Peyer's patch (tissue), 4 donors: ENCODE data around the gene KCTD18.

Experiments used
- POLR2A ChIP-seq, 2 donors: fragments of 450-650 bp; IDR thresholded peaks; one replicate each; pipeline ENCODE4 v1.5.1; 2017; ENCODE audit warnings: antibody characterized with exemption in 2 of 2, mild to moderate bottlenecking in 2 of 2, moderate library complexity in 2 of 2
- TF ChIP-seq, protein P1 (sequence below), 6 experiments: fragments of 450-650 bp in 4 of 6; fragments of 200-600 bp in 2 of 6; sonication (generic) in 1 of 6; IDR thresholded peaks; one replicate each; pipeline ENCODE4 v1.5.1; 2017 to 2019; ENCODE audit warnings: antibody characterized with exemption in 6 of 6, mild to moderate bottlenecking in 3 of 6, moderate library complexity in 1 of 6

DNA sequence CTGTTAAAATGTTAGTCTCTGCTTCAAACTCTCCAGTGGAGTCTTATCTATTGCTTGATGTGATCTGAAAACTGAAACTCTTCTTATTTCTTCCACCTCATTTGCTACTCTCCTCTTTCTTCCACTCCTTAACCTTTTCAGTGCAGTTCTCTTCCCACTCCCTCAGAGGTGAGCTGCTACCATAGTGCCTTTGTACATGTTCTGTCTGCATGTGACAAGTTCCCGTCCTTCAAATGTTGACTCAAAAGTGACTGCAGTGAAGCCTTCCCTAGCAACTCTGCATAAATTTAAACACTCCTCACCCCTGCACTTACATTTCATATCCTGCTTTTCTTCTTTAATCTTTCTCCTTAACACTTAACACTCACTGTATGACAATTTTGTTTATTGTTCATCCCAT lies 28.3 kb upstream of the KCTD18 start:
- TF ChIP-seq, protein P1, sequence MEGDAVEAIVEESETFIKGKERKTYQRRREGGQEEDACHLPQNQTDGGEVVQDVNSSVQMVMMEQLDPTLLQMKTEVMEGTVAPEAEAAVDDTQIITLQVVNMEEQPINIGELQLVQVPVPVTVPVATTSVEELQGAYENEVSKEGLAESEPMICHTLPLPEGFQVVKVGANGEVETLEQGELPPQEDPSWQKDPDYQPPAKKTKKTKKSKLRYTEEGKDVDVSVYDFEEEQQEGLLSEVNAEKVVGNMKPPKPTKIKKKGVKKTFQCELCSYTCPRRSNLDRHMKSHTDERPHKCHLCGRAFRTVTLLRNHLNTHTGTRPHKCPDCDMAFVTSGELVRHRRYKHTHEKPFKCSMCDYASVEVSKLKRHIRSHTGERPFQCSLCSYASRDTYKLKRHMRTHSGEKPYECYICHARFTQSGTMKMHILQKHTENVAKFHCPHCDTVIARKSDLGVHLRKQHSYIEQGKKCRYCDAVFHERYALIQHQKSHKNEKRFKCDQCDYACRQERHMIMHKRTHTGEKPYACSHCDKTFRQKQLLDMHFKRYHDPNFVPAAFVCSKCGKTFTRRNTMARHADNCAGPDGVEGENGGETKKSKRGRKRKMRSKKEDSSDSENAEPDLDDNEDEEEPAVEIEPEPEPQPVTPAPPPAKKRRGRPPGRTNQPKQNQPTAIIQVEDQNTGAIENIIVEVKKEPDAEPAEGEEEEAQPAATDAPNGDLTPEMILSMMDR (IDR thresholded peaks at IDR 0.05), result no peak
- TF ChIP-seq POLR2A (IDR thresholded peaks at IDR 0.05), result no peak
